GM18511 (cell line): ENCODE measurements around the gene KLF15.

Source experiments
- ATAC-seq: cut with Tn5 transposase; IDR thresholded peaks from one replicate; pipeline ENCODE4 v1.9.1; 2021; ENCODE audit warnings: mild to moderate bottlenecking, moderate library complexity; ENCODE audit not compliant: unreplicated experiment

Gene KLF15

GRCh38 chr3:126322181-126322967 is 34.8 kb downstream of the KLF15 start:
- ATAC-seq, result no peak

- ATAC-seq, result no peak
These were observed 35.7 kb downstream of the KLF15 start for GRCh38 chr3:126321490-126321889.

GRCh38 chr3:126320517-126321293 is 36.5 kb downstream of the KLF15 start:
- ATAC-seq, result no peak

GRCh38 chr3:126319701-126320295 is 37.4 kb downstream of the KLF15 start:
- no peak for ATAC-seq

GRCh38 chr3:126317029-126317996 is 39.9 kb downstream of the KLF15 start:
- ATAC-seq, result no peak

- no peak for ATAC-seq
These were observed 40.7 kb downstream of the KLF15 start for GRCh38 chr3:126316501-126316939.

- ATAC-seq, result no peak
These were observed 41.2 kb downstream of the KLF15 start for GRCh38 chr3:126316031-126316461.

- ATAC-seq, result no peak
These were observed 42.2 kb downstream of the KLF15 start for GRCh38 chr3:126314790-126315658.

- ATAC-seq, result no peak
These were observed 42.9 kb downstream of the KLF15 start for GRCh38 chr3:126314305-126314789.

GRCh38 chr3:126313580-126314304 is 43.5 kb downstream of the KLF15 start:
- ATAC-seq, result no peak

GRCh38 chr3:126313166-126313565 is 44.0 kb downstream of the KLF15 start:
- no peak for ATAC-seq

- ATAC-seq, result no peak
These were observed 44.9 kb downstream of the KLF15 start for GRCh38 chr3:126312341-126312740.

- no peak for ATAC-seq
These were observed 45.8 kb downstream of the KLF15 start for GRCh38 chr3:126311338-126311978.

GRCh38 chr3:126310816-126311215 is 46.4 kb downstream of the KLF15 start:
- no peak for ATAC-seq

- ATAC-seq, result no peak
These were observed 47.1 kb downstream of the KLF15 start for GRCh38 chr3:126309861-126310655.

GRCh38 chr3:126309165-126309564 is 48.0 kb downstream of the KLF15 start:
- ATAC-seq, result no peak

- no peak for ATAC-seq
These were observed 48.6 kb downstream of the KLF15 start for GRCh38 chr3:126308394-126309125.
